SU-DHL-6 (cell line): Measurements from ENCODE around the gene CLTA.
A peak's percentile ranks its signal among the peaks of the same experiment; 100 is the strongest.

ENCODE experiments used
- H2AFZ ChIP-seq: fragments of 200-600 bp; sonication (generic); 2 replicates; pipeline ENCODE4 v1.6.1; 2014; ENCODE audit warnings: low read depth, mild to moderate bottlenecking, moderate library complexity, mixed read lengths, antibody characterized with exemption, low read length; ENCODE audit not compliant: severe bottlenecking
- H3F3A ChIP-seq: fragments of 200-600 bp; shearing (Covaris generic); 2 replicates; pipeline ENCODE4 v1.6.0; 2016; ENCODE audit warnings: antibody characterized with exemption, mild to moderate bottlenecking; ENCODE audit not compliant: insufficient read depth
- H3K27ac ChIP-seq: fragments of 200-600 bp; sonication (generic); 2 replicates; pipeline ENCODE4 v1.5.1; 2016; ENCODE audit warnings: low read depth, mild to moderate bottlenecking, low read length, moderate library complexity, mixed read lengths
- H3K27me3 ChIP-seq: fragments of 200-600 bp; sonication (generic), shearing (Covaris generic); 2 replicates; pipeline ENCODE4 v1.6.0; 2014; ENCODE audit warnings: mild to moderate bottlenecking, low read length
- H3K36me3 ChIP-seq: fragments of 200-600 bp; sonication (generic); 2 replicates; pipeline ENCODE4 v1.6.1; 2014; ENCODE audit warnings: mild to moderate bottlenecking, low read length, mixed read lengths
- H3K4me2 ChIP-seq: fragments of 300-600, 200-600 bp; shearing (Covaris generic), sonication (generic); 2 replicates; pipeline ENCODE4 v1.6.0; 2014; ENCODE audit warnings: low read length, low read depth, mild to moderate bottlenecking; ENCODE audit not compliant: poor library complexity, severe bottlenecking
- H3K4me3 ChIP-seq: fragments of 200-600 bp; sonication (generic); 2 replicates; pipeline ENCODE4 v1.5.1; 2014; ENCODE audit warnings: antibody characterized with exemption, low read length, mild to moderate bottlenecking, mixed read lengths; ENCODE audit not compliant: insufficient read depth, poor library complexity, severe bottlenecking
- H3K79me2 ChIP-seq: fragments of 200-600 bp; sonication (generic); 2 replicates; pipeline ENCODE4 v1.6.1; 2014; ENCODE audit warnings: mild to moderate bottlenecking, low read length, moderate library complexity; ENCODE audit not compliant: insufficient read depth
- H3K9ac ChIP-seq: fragments of 200-600 bp; sonication (generic); 2 replicates; pipeline ENCODE4 v1.7.0; 2014; ENCODE audit warnings: mild to moderate bottlenecking, low read length
- H3K9me2 ChIP-seq: fragments of 200-600 bp; sonication (generic); replicated peaks from 2 replicates; pipeline ENCODE4 v1.6.1; 2014; ENCODE audit warnings: low read length; ENCODE audit not compliant: insufficient read depth
- H3K9me3 ChIP-seq: fragments of 200-600 bp; sonication (generic); 2 replicates; pipeline ENCODE4 v1.6.1; 2014; ENCODE audit warnings: low read length, mixed read lengths; ENCODE audit not compliant: insufficient read depth
- H4K20me1 ChIP-seq: fragments of 200-600 bp; sonication (generic); 2 replicates; pipeline ENCODE4 v1.6.1; 2014; ENCODE audit warnings: low read depth, mild to moderate bottlenecking, antibody characterized with exemption, low read length, moderate library complexity, mixed read lengths
- EZH2phosphoT487 ChIP-seq: fragments of 200-600 bp; sonication (generic), shearing (Covaris generic); conservative IDR thresholded peaks from 2 replicates; pipeline ENCODE4 v1.6.1; 2018; ENCODE audit warnings: mild to moderate bottlenecking, antibody characterized with exemption, low read length, moderate library complexity, mixed read lengths
- TF ChIP-seq, protein P1 (sequence below): fragments of 200-600 bp; sonication (generic); IDR thresholded peaks from one replicate; pipeline ENCODE4 v1.5.1; 2017; ENCODE audit warnings: antibody characterized with exemption, mild to moderate bottlenecking, low read length, moderate library complexity; ENCODE audit not compliant: insufficient read depth, poor library complexity, severe bottlenecking

Gene CLTA, protein sequence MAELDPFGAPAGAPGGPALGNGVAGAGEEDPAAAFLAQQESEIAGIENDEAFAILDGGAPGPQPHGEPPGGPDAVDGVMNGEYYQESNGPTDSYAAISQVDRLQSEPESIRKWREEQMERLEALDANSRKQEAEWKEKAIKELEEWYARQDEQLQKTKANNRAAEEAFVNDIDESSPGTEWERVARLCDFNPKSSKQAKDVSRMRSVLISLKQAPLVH

DNA sequence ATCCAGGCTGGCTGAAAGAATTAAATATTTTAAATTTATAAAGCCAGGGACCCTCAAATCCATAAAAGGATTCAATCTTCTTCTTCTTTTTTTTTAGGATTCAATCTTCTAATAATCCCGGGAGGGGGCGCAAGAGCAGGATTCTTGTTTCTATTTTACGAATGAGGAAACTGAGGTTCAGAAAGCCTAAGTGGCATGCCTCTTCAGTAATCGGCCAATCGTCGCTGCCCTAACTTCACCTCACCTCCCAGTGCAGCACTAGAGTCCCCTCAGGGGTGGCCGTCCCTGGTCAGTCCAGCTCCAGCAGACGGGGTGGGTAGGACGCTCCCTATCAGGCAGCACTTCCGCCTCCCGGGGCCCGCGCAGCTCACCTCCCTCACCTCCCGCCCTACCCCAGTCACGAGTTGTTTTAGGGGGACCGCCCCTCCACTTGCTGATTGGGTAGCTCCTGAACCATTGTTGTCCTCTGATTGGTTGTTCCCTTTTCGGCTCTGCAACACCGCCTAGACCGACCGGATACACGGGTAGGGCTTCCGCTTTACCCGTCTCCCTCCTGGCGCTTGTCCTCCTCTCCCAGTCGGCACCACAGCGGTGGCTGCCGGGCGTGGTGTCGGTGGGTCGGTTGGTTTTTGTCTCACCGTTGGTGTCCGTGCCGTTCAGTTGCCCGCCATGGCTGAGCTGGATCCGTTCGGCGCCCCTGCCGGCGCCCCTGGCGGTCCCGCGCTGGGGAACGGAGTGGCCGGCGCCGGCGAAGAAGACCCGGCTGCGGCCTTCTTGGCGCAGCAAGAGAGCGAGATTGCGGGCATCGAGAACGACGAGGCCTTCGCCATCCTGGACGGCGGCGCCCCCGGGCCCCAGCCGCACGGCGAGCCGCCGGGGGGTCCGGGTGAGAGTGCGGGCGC, at the start of gene CLTA:
CLTA (plus strand) TSS at position 534 of the 902 bp plus-strand sequence; CDS start at position 670, 136 bp downstream.
- no peak for TF ChIP-seq EZH2phosphoT487
- TF ChIP-seq, protein P1, sequence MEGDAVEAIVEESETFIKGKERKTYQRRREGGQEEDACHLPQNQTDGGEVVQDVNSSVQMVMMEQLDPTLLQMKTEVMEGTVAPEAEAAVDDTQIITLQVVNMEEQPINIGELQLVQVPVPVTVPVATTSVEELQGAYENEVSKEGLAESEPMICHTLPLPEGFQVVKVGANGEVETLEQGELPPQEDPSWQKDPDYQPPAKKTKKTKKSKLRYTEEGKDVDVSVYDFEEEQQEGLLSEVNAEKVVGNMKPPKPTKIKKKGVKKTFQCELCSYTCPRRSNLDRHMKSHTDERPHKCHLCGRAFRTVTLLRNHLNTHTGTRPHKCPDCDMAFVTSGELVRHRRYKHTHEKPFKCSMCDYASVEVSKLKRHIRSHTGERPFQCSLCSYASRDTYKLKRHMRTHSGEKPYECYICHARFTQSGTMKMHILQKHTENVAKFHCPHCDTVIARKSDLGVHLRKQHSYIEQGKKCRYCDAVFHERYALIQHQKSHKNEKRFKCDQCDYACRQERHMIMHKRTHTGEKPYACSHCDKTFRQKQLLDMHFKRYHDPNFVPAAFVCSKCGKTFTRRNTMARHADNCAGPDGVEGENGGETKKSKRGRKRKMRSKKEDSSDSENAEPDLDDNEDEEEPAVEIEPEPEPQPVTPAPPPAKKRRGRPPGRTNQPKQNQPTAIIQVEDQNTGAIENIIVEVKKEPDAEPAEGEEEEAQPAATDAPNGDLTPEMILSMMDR = peak; percentile 61
- peaks cover 32% of the 10 kb centered on the region for H4K20me1 ChIP-seq

DNA sequence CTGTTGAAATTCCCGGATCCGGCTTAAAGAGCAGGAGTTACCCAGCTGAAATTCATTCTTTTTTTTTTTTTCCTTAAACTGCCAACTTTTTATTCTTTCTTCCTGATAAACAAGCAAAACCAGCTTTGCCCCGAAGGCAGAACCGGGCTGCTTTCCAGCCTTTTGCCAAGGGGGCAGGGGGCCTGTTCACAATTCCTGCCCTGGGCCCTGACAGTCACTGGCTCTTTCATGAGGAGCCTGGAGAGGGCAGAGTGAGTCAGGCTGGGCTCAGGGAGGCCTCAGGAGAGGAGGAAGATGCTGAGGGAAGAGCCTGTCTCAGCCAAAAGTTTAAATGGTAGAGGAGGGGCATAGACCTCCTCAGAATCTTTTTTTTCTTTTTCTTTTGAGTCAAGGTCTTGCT, 49.4 kb upstream of the CLTA start:
- no peaks in the 10 kb centered on the region for H3K9me3 ChIP-seq
- no peaks in the 10 kb centered on the region for H3K36me3 ChIP-seq
- H3K9me2 ChIP-seq = no peaks in the 10 kb centered on the region
- no peaks in the 10 kb centered on the region for H3K27me3 ChIP-seq
- H4K20me1 ChIP-seq = no peaks in the 10 kb centered on the region
- no peak overlapping the region for H3K9ac ChIP-seq
- TF ChIP-seq, protein P1 = no peak
- no peak for TF ChIP-seq EZH2phosphoT487
- H3F3A ChIP-seq = no peaks in the 10 kb centered on the region
- H3K79me2 ChIP-seq = no peaks in the 10 kb centered on the region
- H3K4me2 ChIP-seq = no peak overlapping the region
- no peak overlapping the region for H3K27ac ChIP-seq
- H3K4me3 ChIP-seq = no peak overlapping the region
- H2AFZ ChIP-seq = no peak overlapping the region

More for the DNA sequence above, at the start of gene CLTA:
- H3K27ac ChIP-seq = peak within 1 kb of the TSS; percentile 69
- H3F3A ChIP-seq = no peaks in the 10 kb centered on the region; the same call in 1 of the 2 replicates
- H3K9me3 ChIP-seq = no peaks in the 10 kb centered on the region
- no peaks in the 10 kb centered on the region for H3K27me3 ChIP-seq
- H3K36me3 ChIP-seq = no peaks in the 10 kb centered on the region; the same call in 1 of the 2 replicates
- H3K4me2 ChIP-seq = peak within 1 kb of the TSS; percentile 98
- no peaks in the 10 kb centered on the region for H3K9me2 ChIP-seq
- H3K9ac ChIP-seq = peak within 1 kb of the TSS; percentile 91
- peaks cover 49% of the 10 kb centered on the region for H3K79me2 ChIP-seq
- peak within 1 kb of the TSS; percentile 79 for H3K4me3 ChIP-seq
- H2AFZ ChIP-seq = peak within 1 kb of the TSS; percentile 87

DNA sequence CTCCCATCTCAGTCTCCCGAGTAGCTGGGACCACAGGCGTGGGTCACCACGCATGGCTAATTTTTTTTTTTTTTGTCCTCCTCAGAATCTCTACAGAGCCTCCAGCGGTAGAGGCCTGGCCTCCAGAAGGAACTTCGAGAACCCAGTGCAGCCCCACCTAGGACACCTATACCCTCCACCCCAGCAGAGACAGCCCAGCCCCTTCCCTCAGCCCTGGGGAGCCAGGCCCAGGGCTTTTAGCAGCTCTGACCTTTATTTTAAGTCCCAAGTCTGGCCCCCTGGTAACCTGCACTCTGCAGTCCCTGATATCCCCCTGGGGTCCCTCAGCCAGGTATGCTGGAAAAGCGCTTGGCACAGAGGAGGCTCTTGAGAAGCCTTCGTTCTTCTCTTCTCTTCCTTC, 49.0 kb upstream of the CLTA start:
- no peak overlapping the region for H3K27ac ChIP-seq
- no peaks in the 10 kb centered on the region for H3K27me3 ChIP-seq
- H3K9me2 ChIP-seq = no peaks in the 10 kb centered on the region
- no peaks in the 10 kb centered on the region for H3K9me3 ChIP-seq
- H4K20me1 ChIP-seq = no peaks in the 10 kb centered on the region
- no peak overlapping the region for H3K4me2 ChIP-seq
- H3K79me2 ChIP-seq = no peaks in the 10 kb centered on the region
- H3K9ac ChIP-seq = no peak overlapping the region
- H3K4me3 ChIP-seq = no peak overlapping the region
- H3K36me3 ChIP-seq = no peaks in the 10 kb centered on the region
- no peak for TF ChIP-seq EZH2phosphoT487
- TF ChIP-seq, protein P1 = no peak
- no peak overlapping the region for H2AFZ ChIP-seq
- H3F3A ChIP-seq = no peaks in the 10 kb centered on the region
